GM10248 (cell line): ENCODE data around the gene VNN1.

Source experiments
- CTCF ChIA-PET: fragments of 300-600 bp; sonication (Branson Sonifier 250); formaldehyde crosslinking; extraction: SDS; loops from one replicate; lab custom pipeline; 2021; ENCODE audit warnings: antibody characterized with exemption; lab: Yijun Ruan, JAX
- POLR2A ChIA-PET: fragments of 350-650 bp; sonication (Branson Sonifier 250); formaldehyde crosslinking; extraction: SDS; loops from one replicate; lab custom pipeline; 2020; ENCODE audit warnings: antibody characterized with exemption; lab: Yijun Ruan, JAX
- DNase-seq: peaks from one replicate; pipeline ENCODE4 v3.0.0; 2012; ENCODE audit errors: extremely low spot score
- TF ChIP-seq, protein P1 (sequence below): IDR thresholded peaks from 2 replicates; pipeline ENCODE4 v1.5.1; 2012; ENCODE audit warnings: mild to moderate bottlenecking, low read depth; ENCODE audit errors: extremely low read depth, missing control alignments, control extremely low read depth

VNN1 gene, protein sequence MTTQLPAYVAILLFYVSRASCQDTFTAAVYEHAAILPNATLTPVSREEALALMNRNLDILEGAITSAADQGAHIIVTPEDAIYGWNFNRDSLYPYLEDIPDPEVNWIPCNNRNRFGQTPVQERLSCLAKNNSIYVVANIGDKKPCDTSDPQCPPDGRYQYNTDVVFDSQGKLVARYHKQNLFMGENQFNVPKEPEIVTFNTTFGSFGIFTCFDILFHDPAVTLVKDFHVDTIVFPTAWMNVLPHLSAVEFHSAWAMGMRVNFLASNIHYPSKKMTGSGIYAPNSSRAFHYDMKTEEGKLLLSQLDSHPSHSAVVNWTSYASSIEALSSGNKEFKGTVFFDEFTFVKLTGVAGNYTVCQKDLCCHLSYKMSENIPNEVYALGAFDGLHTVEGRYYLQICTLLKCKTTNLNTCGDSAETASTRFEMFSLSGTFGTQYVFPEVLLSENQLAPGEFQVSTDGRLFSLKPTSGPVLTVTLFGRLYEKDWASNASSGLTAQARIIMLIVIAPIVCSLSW

DNA sequence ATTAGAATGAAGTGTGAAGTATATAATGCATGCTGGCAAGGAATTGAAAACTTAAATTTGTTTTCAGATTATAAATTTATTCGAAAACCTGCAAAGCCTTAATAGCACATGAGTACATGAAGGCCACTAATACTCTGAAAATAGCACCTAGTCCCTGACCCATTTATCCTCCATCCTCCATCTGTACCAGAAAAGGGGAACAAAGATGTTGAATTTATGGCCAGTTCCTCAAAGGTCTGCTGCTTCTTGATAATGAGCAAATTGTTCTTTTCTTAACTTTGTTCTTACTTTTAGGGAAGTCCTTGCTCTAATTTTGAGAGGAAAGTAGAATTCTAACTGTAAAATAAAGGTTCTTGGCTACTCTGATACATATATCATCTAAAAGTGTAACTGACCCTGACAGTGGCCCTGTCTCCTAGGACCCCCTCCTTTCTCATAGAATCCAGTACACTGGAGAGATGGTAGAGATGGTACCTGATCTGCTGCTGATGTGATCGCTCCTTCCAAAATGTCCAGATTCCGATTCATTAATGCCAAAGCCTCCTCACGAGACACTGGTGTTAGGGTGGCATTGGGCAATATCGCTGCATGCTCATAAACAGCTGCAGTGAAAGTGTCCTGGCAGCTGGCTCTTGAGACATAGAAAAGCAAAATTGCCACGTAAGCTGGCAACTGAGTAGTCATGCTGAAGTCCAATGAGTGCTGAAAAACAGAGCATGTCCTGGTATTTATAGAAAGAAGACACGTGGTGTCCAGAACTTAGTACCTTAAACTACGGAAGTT lies at the start of gene VNN1:
TSS of gene VNN1 (minus strand) at position 704 of the 783 bp plus-strand sequence. CDS start at position 684, 20 bp downstream.
- POLR2A ChIA-PET: no interaction called here
- TF ChIP-seq, protein P1, sequence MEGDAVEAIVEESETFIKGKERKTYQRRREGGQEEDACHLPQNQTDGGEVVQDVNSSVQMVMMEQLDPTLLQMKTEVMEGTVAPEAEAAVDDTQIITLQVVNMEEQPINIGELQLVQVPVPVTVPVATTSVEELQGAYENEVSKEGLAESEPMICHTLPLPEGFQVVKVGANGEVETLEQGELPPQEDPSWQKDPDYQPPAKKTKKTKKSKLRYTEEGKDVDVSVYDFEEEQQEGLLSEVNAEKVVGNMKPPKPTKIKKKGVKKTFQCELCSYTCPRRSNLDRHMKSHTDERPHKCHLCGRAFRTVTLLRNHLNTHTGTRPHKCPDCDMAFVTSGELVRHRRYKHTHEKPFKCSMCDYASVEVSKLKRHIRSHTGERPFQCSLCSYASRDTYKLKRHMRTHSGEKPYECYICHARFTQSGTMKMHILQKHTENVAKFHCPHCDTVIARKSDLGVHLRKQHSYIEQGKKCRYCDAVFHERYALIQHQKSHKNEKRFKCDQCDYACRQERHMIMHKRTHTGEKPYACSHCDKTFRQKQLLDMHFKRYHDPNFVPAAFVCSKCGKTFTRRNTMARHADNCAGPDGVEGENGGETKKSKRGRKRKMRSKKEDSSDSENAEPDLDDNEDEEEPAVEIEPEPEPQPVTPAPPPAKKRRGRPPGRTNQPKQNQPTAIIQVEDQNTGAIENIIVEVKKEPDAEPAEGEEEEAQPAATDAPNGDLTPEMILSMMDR: no peak
- CTCF ChIA-PET: interaction anchor here (2.6 kb wide), 1 partner anchor 11 kb away, joined by 10 read pairs; no protein-coding TSS in a partner anchor
- peak; percentile 26 for DNase-seq

DNA sequence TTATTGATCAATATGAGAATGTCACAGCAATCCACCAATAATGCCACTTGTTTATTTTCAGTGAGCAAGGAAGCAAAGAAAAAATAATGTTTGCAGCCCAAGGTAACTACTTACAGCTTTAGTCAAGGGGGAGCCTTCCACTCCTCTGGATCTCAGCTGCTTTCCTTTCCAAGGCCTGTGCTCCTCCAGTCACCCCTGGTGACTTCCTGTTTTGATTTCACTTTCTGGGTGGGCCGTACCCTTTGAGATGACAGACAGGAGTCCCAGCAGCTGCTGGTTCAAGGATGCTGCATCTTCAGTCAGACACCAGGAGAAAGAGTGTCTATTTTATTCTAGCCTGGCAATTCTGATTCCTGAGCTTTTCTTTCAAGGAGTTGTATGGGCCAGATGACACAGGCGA lies 49.4 kb upstream of the VNN1 start:
- DNase-seq: peak; percentile 70
- ChIA-PET POLR2A (interaction anchor here (0.7 to 1.0 kb wide), 2 partner anchors 19 to 51 kb away, joined by 3 read pairs; partner anchors contain the start of gene RPS12), CTCF (interaction anchor here (0.6 to 2.2 kb wide), 13 partner anchors 9 to 483 kb away, joined by 3 to 8 read pairs (median 4); partner anchors contain the start of gene SLC18B1)
- TF ChIP-seq, protein P1: no peak

DNA sequence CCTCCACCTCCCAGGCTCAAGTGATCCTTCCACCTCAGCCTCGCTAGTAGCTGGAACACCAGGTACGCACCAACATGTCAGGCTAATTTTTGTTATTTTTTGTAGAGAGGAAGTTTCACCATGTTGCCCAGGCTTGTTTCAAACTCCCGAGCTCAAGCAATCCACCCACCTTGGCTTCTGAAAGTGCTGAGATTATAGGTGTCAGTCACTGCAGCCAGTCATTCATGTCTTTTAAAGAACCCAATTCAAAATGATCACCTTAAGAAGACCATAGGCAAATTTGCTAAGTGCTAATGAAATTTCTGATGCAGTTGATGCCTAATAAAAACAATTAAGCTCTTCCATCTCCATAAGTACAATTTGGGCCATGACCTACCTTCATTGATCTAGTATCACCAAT lies 46.4 kb upstream of the VNN1 start:
- TF ChIP-seq, protein P1: no peak
- POLR2A ChIA-PET: no interaction called here
- CTCF ChIA-PET: interaction anchor here (1.2 to 1.4 kb wide), 2 partner anchors 16 to 38 kb away, joined by 3 to 4 read pairs; partner anchors contain the start of gene SLC18B1
- no peak for DNase-seq

DNA sequence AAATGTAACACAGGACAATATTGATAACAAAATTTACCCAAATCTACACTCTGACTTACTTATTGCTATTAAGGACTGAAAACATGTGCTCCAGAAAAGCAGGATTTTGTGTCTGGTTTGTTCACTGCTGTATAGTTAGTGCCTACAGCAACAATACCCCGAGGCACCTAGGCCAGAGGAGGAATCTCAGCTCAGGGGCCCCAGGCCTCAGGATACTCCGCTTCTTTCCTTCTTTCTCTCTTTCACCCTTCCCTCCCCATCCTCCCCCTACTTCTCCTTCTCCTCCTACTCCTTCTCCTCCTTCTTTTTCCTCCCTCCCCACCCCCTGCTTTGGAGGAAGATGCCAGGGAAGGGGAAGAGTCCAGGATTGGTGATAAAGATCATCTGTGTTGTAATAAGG lies 44.8 kb upstream of the VNN1 start:
- ChIA-PET CTCF (no interaction called here), POLR2A (no interaction called here)
- TF ChIP-seq, protein P1: no peak
- no peak for DNase-seq

DNA sequence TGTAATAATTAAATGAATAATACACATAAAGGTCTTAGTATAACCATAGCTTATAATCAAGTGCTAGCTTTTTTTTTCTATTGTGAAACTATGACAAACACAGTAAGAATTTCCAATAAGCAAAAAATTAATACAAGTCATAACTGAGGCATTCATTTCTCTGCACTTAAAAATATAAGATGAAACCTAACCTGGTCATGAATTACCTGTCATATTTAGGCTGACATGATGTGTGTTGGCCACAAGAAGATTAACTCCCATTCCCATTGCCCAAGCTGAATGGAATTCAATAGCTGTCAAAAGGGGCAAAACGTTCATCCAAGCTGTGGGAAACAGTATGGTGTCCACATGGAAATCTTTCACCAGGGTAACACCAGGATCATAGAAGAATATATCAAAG lies 38.4 kb upstream of the VNN1 start:
- TF ChIP-seq, protein P1: no peak
- ChIA-PET POLR2A (no interaction called here), CTCF (interaction anchor here (1.1 to 2.4 kb wide), 4 partner anchors 12 to 46 kb away, joined by 3 to 6 read pairs (median 4); partner anchors contain the start of gene SLC18B1)
- DNase-seq: no peak

DNA sequence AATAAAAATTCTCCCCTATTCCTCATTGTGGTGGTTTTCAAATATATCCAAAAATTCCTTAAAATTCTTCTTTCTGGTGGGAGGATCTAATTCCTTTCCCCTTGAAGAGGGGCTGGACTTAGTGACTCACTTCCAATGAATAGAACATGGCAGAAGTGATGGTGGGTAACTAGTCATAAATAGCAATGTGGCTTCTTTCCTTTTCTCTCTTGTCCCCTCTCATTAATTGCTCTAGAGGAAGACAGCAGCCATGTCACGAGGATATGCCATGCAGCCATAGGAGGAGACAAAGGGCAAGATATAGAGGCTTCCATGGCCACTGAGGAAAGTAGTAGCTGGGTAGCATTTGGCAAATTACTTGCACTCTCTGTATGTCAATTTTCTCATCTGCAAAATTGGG lies 38.0 kb upstream of the VNN1 start:
- POLR2A ChIA-PET: no interaction called here
- CTCF ChIA-PET: interaction anchor here (1.1 to 2.4 kb wide), 4 partner anchors 12 to 46 kb away, joined by 3 to 6 read pairs (median 4); partner anchors contain the start of gene SLC18B1

More for the DNA sequence above, 38.0 kb upstream of the VNN1 start:
- TF ChIP-seq, protein P1: no peak
- no peak for DNase-seq
